Renal cortex interstitium (tissue), 15 donors: ENCODE measurements around the gene RREB1. TPM values are rescaled to one million over a fixed set of nuclear protein-coding genes. Genes with fewer than 3 reads are reported as not detected.
A peak's percentile ranks its signal among the peaks of the same experiment; 100 is the strongest.

ENCODE experiments used
- DNase-seq, 11 donors: peaks; one replicate each; pipeline ENCODE4 v3.0.0-alpha.2; 2013; ENCODE audit warnings: low read depth in 9 of 11, low spot score in 4 of 11; ENCODE audit errors: extremely low read depth in 1 of 11
- long read RNA-seq, 16 experiments: transcript quantifications; one replicate each; lab custom pipeline, GENCODE V29; 2026
- polyA plus RNA-seq, 3 donors: library from polyadenylated mRNA; unstranded; fragments of 120-200 nt; gene quantifications; one replicate each; pipeline ENCODE4 v1.2.1, GENCODE V29; 2013; ENCODE audit not compliant: insufficient read length in 3 of 3

The RREB1 gene
- 10 to 100 TPM; 22.9 to 29.4 (median 23.0) TPM for polyA plus RNA-seq
- long read RNA-seq, donor 1, partial matches to known transcripts: 5 of 5 reads
- long read RNA-seq, donor 1, other reads (novel, unspliced or antisense): 0 of 5 reads
- long read RNA-seq, donor 2, partial matches to known transcripts: 6 of 6 reads
- long read RNA-seq, donor 2, other reads (novel, unspliced or antisense): 0 of 6 reads
- long read RNA-seq, donor 3, partial matches to known transcripts: 5 of 5 reads
- long read RNA-seq, donor 3, other reads (novel, unspliced or antisense): 0 of 5 reads
- long read RNA-seq, donor 4: 0 reads
- long read RNA-seq, donor 5: 0 reads
- long read RNA-seq, donor 6, partial matches to known transcripts: 73 of 78 reads
- long read RNA-seq, donor 6, other reads (novel, unspliced or antisense): 5 of 78 reads
- long read RNA-seq, donor 7, partial matches to known transcripts: 6 of 6 reads
- long read RNA-seq, donor 7, other reads (novel, unspliced or antisense): 0 of 6 reads
- long read RNA-seq, donor 8: 0 reads
- long read RNA-seq, donor 9, partial matches to known transcripts: 28 of 28 reads
- long read RNA-seq, donor 9, other reads (novel, unspliced or antisense): 0 of 28 reads
- long read RNA-seq, donor 10, partial matches to known transcripts: 14 of 56 reads
- long read RNA-seq, donor 10, other reads (novel, unspliced or antisense): 42 of 56 reads
- long read RNA-seq, donor 11: 0 reads
- long read RNA-seq, donor 12: 0 reads
- long read RNA-seq, donor 13: 0 reads
- long read RNA-seq, donor 14, partial matches to known transcripts: 38 of 38 reads
- long read RNA-seq, donor 14, other reads (novel, unspliced or antisense): 0 of 38 reads
- long read RNA-seq, donor 15: 0 reads
- long read RNA-seq, donor 16: 0 reads

- peak in 5 of 11 donors; percentile 49 to 61 (median 55) for DNase-seq
Measured at GRCh38 chr6:7107578-7108195, at the start of gene RREB1. TSS of gene RREB1 (plus strand) at chr6:7107961. CDS start at chr6:7181912, 73,951 bp downstream.

DNA sequence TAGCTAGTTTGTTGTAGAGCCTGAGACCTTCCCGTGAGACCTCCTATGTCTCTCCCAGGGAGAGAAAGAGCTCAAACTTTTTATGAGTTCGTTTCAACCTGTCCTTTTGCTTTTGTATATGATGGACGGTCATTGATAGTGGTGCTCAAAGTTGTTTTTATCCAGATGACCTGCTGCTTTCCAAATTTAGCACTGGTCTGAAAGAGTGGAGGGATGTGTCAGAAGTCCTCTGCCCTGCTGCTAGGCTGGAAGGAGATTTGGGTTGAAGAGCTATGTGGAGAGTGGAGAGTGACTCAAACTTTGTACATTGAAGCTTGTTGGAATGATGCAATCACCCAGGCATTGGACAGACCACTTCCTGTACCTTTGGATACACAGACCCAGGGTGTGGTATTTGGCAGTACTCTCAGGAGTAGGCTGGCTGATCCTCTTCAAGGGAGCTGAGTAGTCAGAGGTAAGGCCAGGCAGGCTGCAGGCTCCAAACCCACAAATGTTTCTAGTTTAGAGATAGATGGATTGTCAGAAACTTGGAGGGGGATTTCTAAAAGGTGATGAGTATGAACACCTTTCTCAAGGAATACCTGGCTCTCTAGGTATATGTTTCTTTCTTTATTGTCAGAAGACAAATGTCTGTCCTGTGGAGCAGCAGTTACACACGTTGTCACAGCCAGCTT lies 49.4 kb upstream of the RREB1 start:
- no peak for DNase-seq

DNA sequence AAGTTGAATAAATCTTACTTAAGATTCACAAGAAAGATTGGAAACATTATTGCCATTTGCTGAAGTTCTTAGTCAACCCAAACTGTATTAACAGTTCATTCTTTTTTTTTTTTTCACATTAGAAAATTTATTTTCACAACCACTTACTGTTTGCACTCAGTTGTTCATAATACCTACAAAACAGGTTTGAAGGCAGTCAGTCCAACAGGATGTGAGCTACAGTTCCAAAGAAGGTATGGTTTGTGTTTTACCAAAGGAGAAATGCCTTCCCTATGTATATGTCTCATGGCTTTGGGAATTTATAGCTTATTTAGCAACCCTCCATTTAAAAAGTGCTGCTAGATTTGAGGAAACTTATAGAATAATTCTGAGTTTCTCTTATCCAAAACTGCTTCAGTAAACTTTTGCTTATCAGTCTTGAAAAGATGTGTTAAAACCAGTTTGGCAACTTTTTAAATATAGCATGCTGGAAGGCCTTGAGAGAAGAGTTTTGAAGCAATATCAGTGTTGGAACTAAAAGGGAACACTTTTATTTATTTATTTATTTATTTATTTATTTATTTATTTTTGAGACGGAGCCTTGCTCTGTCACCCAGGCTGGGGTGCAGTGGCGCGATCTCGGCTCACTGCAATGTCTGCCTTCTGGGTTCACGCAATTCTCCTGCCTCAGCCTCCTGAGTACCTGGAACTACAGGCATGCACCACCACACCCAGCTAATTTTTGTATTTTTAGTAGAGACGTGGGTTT lies 46.8 kb upstream of the RREB1 start:
- DNase-seq: peak in 1 of 11 donors; percentile 18

- DNase-seq: no peak
Measured at GRCh38 chr6:7062451-7063162, 45.2 kb upstream of the RREB1 start.

GRCh38 chr6:7067305-7067704 lies 40.5 kb upstream of the RREB1 start:
- no peak for DNase-seq

- DNase-seq: no peak
Measured at GRCh38 chr6:7071405-7071804, 36.4 kb upstream of the RREB1 start.

GRCh38 chr6:7073082-7073820 lies 34.5 kb upstream of the RREB1 start:
- DNase-seq: no peak

DNA sequence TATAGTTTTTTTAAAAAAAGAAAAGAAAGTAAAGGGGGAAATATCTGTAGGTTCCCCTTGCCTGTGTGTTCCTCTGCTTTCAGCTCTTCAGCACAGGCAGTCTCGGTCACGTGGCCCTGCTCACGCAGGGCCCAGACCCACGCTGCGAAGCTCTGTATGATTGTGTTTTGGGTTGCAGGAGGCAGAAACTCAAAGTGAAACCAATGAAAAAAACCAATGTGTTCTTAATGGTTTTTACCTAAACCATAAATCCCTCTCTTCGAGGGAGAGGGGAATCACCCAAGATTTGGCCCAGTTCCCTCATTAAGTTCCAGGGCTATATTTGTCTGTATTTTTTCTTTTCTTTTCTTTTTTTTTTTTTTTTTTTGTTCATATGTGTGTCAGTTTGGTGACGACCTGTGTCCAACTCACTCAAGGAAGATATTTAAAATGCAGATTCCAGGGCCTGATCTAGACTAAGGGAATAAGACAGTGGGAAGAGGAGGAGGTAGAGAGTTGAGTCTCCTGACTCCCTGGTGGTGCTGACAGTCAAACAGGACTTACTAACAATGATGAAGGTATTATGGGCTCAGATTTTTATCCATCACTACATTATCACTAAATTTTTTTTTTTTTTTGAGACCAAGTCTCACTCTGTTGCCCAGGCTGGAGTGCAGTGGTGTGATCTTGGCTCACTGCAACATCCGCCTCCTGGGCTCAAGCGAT lies 33.8 kb upstream of the RREB1 start:
- no peak for DNase-seq

- DNase-seq: no peak
Measured at GRCh38 chr6:7074870-7075269, 32.9 kb upstream of the RREB1 start.

DNA sequence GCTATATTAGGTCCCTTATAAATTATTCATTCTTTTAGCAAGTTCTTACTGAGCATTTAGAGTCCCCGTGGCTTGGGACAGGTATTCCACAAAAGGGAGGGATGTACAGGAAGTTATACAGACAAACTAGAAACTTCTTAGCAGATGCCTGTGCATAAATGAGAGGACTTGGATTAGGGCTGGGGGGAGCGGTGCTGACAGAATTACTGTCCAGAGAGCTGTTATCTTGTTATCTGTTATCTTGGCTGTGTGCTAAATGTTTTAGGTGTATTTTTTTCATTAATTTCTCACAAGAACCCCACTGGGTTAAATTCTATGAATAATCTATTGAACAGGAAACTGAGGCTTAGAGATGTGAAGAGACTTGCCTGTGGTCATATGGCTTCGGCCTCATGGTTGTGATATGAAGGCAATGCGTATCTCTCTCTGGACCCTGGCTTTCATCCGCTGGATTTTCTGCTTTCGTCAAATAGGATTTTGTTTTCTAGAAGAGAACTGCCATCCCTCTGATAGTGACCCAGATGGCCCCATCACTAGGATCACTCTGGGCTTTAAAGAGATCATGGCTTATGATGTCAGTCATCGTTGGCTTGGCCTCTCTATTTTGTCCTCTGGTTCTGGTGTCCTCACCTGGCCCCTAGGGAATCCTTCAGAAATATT lies 32.3 kb upstream of the RREB1 start:
- no peak for DNase-seq

GRCh38 chr6:7077856-7078255 lies 29.9 kb upstream of the RREB1 start:
- no peak for DNase-seq

DNA sequence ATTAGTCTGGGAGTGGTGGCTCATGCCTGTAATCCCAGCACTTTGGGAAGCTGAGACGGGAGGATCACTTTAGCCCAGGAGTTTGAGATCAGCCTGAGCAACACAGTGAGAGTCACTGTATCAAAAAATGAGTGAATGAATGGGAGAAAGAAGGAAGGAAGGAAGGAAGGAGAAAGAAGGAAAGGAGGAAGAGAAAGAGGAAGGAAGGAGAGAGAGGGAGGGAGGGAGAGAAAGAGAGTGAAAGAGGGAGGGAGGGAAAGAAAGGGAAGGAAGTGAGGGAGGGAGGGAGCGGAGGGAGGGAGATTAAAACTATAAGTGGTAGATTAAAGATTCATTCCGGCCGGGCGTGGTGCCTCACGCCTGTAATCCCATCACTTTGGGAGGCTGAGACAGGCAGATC lies 28.9 kb upstream of the RREB1 start:
- DNase-seq: no peak

DNA sequence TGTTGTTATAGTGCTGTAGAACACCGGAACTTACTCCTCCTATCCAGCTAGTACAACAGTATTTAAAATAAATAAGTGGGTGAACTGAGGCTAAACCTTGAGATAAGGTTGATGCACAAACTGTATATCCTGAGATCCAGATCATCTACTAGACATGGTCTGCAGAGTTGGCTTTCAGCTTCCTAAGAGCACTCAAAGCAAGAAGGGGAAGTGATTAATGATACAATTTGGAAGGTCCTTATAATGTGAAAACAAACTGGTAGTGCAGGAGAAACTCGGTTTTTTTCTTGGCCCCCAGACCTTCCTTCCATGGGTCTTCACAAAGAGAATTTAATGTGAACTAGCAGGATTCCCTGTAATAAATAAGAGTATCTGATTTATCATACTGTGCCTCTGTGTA lies 27.4 kb upstream of the RREB1 start:
- no peak for DNase-seq

GRCh38 chr6:7085911-7086310 lies 21.9 kb upstream of the RREB1 start:
- peak in 1 of 11 donors; percentile 38 for DNase-seq

GRCh38 chr6:7086488-7086887 lies 21.3 kb upstream of the RREB1 start:
- no peak for DNase-seq

DNA sequence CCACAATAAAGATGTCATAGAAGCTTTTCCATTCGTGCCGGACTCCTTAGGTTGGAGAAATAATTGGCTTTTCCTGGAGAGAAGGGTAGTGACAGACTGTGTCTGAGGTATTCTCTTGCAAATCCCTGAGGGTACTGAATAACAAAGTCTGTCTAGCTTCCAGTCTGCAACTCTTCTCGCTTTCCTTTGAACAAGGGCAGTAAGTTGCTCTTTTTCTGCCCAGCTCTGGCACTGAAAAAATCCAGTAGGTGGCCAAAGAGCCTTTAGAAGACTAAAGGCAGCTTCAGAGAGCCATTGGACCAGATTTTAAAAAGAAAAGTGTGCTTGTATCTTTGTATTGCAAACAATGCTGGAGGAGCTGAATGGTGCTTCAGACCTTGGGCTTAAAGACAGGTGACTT lies 20.7 kb upstream of the RREB1 start:
- no peak for DNase-seq
